Erythroblast (primary cell): ENCODE results near the gene ADCY6.

Source experiments
- GATA1 ChIP-seq: IDR thresholded peaks from 2 replicates; pipeline ENCODE4 v1.6.1; 2011; ENCODE audit warnings: low read depth, mild to moderate bottlenecking, control low read depth, low read length, moderate library complexity
- POLR2A ChIP-seq: IDR thresholded peaks from 2 replicates; pipeline ENCODE4 v1.6.1; 2011; ENCODE audit warnings: mild to moderate bottlenecking, low read length

DNA sequence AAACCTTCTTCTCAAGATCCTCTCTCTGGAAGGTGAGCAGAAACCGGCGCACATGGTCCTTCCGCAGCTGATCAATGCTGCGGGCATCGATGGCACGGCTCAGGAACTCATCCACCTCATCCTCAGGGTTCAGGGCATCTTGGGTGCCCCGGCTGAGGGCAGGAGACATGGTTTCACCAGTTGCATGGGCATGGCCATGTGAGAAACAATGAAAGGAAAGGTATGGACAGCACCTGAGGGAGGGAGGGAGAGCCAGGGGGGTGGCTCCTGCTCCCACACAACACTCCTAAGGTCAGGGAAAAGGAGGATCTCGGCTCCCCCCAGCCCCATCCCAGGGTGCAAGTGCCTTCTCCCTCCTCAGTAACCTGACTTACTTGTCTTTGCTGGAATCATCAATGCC lies 13.6 kb downstream of the ADCY6 start:
- TF ChIP-seq POLR2A (no peak), GATA1 (no peak)
